PFSK-1 (cell line): ENCODE measurements around the gene IGSF23.

Experiments
- REST ChIP-seq, 2 experiments: IDR thresholded peaks; 2 replicates each; pipeline versions ENCODE4 v1.6.1 to v1.8.0; 2011 to 2012; ENCODE audit warnings: low read depth in 2 of 2, low read length in 2 of 2, control low read depth in 1 of 2, inconsistent platforms in 1 of 2, mild to moderate bottlenecking in 1 of 2, moderate library complexity in 1 of 2; ENCODE audit not compliant: insufficient read depth in 1 of 2
- TAF1 ChIP-seq: IDR thresholded peaks from 2 replicates; pipeline ENCODE4 v1.6.1; 2012; ENCODE audit warnings: low read length, control low read depth, borderline replicate concordance; ENCODE audit not compliant: insufficient read depth

GRCh38 chr19:44647144-44647543, 33.8 kb downstream of the IGSF23 start:
- TF ChIP-seq REST (IDR thresholded peaks at IDR 0.05; ENCODE audit: insufficient read depth in 1 of 2, low read depth in 2 of 2, low read length in 2 of 2) (no peak), TAF1 (no peak)
